GM12875 (cell line): ENCODE data around the gene NUP107.

ENCODE experiments used
- H3K4me3 ChIP-seq: one replicate; pipeline ENCODE4 v1.5.1; 2011; ENCODE audit warnings: low read depth, low read length, control low read depth
- TF ChIP-seq, protein P1 (sequence below): IDR thresholded peaks from 2 replicates; pipeline ENCODE4 v1.5.1; 2011; ENCODE audit warnings: low read depth, mild to moderate bottlenecking, control low read depth, inconsistent platforms, low read length, moderate library complexity, borderline replicate concordance; ENCODE audit not compliant: insufficient read depth

The NUP107 gene

GRCh38 chr12:68647507-68647906 lies 39.3 kb upstream of the NUP107 start:
- TF ChIP-seq, protein P1, sequence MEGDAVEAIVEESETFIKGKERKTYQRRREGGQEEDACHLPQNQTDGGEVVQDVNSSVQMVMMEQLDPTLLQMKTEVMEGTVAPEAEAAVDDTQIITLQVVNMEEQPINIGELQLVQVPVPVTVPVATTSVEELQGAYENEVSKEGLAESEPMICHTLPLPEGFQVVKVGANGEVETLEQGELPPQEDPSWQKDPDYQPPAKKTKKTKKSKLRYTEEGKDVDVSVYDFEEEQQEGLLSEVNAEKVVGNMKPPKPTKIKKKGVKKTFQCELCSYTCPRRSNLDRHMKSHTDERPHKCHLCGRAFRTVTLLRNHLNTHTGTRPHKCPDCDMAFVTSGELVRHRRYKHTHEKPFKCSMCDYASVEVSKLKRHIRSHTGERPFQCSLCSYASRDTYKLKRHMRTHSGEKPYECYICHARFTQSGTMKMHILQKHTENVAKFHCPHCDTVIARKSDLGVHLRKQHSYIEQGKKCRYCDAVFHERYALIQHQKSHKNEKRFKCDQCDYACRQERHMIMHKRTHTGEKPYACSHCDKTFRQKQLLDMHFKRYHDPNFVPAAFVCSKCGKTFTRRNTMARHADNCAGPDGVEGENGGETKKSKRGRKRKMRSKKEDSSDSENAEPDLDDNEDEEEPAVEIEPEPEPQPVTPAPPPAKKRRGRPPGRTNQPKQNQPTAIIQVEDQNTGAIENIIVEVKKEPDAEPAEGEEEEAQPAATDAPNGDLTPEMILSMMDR, result no peak
- no peak overlapping the region for H3K4me3 ChIP-seq

DNA sequence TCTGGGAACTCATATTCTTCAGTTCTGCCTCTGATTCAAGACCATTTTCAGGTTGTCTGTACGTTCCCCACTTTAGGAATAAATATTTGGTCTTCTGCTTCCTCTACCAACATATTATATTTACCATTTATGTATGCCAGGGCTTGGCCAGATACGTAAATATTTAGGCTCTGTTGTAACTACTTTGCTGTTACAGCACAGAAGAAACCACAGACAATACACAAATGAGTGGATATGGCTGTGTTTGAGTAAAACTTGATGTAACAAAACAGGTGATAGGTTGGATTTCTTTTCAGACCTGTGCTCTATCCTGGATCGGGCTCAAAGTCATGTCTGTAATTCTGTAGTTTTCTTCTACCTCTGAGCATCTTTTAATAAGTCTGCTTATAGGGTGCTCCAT lies 38.6 kb upstream of the NUP107 start:
- TF ChIP-seq, protein P1, result no peak
- no peak overlapping the region for H3K4me3 ChIP-seq

- TF ChIP-seq, protein P1, result no peak
- H3K4me3 ChIP-seq, result no peak overlapping the region
Measured at GRCh38 chr12:68665016-68665569, 21.7 kb upstream of the NUP107 start.

- TF ChIP-seq, protein P1, result no peak
- no peak overlapping the region for H3K4me3 ChIP-seq
Measured at GRCh38 chr12:68667291-68667690, 19.5 kb upstream of the NUP107 start.

DNA sequence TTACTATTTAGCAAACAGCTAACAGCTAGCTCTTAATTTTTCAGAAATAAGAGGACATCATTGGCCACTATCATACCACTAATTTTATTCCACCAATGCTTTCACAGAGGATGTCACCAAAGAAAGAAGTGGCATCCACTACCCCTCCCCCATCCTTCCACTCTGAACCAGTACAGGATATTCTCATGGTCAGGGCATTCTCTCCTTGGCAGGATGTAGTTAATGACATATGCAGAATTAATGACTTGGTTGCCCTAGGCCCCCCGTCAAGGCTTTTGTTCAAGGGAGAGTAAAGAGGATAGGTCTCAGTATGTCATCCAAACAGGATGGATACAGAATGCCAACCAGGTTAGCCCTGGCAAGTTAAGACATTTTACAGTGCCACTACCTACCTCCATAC lies 18.9 kb upstream of the NUP107 start:
- TF ChIP-seq, protein P1, result no peak

DNA sequence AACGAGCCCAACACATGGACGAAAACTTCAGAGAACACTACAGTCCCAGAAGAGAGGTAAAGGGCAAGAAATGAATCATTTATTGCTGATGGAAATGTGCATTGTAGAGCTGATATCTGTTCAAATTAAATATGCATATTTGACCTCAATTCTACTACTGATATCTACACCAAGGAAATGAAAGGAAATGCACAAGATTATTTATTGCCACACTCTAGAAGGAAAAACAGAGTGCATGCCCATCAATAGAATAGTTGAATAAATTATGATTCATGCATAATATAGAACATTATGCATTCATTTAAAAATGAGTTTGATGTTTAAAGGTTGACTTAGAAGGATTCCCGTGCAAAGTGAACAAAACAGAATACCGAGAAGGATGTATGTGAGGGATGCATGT lies 15.6 kb upstream of the NUP107 start:
- H3K4me3 ChIP-seq, result no peak overlapping the region
- TF ChIP-seq, protein P1, result no peak

More for the DNA sequence above, 18.9 kb upstream of the NUP107 start:
- no peak overlapping the region for H3K4me3 ChIP-seq

DNA sequence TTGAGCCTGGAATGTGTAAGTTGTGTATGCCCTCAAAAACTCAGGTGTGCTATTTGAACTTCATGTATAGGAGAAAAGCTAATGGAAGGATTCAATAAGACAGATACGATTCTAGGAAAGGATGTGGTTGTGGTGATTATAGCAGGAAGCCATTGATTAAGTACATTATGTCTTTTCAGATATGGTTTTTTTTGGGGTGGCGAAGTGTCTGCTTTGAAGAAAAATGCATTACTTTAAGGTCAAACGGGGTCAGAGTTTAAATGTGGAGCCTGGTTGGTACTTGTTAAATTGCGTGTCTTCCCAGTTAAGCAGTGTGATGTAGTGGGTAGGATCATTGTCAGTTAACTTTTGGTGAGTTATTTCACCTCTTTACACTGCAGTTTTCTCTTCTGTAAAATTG lies 13.0 kb upstream of the NUP107 start:
- no peak overlapping the region for H3K4me3 ChIP-seq
- TF ChIP-seq, protein P1, result no peak
